ENCODE results near the gene FN3KRP. TPM values are rescaled to one million over a fixed set of nuclear protein-coding genes. Genes with fewer than 3 reads are reported as not detected.
A peak's percentile ranks its signal among the peaks of the same experiment; 100 is the strongest.

Gene FN3KRP
- total and polyA plus RNA-seq, 12 donors: 6.8 to 41.2 (median 25.4) TPM

GRCh38 chr17:82710499-82711232 lies 5.8 kb upstream of the FN3KRP start:
- WGBS, 4 donors: 72 to 79% (median 78%) methylated on average over 15 to 29 of the region's 29 CpGs
- H3K9me3 ChIP-seq (replicated peaks in 1 of 3): no peaks in the 10 kb centered on the region
- TF ChIP-seq POLR2A (IDR thresholded peaks at IDR 0.05) (no peak), CTCF (IDR thresholded peaks at IDR 0.05) (no peak)
- H3K36me3 ChIP-seq (replicated peaks in 1 of 2): no peaks in the 10 kb centered on the region
- H3K27me3 ChIP-seq: no peaks in the 10 kb centered on the region
- no peak overlapping the region for H3K27ac ChIP-seq
- H3K4me3 ChIP-seq: no peak overlapping the region
- peaks cover 0 to under 1% of the 10 kb centered on the region in 2 donors for H3K4me1 ChIP-seq (replicated peaks in 1 of 2)
- no peak for DNase-seq
- intact Hi-C loops (cut with DNase I): loop anchor here in 1 of 2 donors (10.0 kb wide), 1 partner anchor 86 kb away; no protein-coding TSS in a partner anchor

DNA sequence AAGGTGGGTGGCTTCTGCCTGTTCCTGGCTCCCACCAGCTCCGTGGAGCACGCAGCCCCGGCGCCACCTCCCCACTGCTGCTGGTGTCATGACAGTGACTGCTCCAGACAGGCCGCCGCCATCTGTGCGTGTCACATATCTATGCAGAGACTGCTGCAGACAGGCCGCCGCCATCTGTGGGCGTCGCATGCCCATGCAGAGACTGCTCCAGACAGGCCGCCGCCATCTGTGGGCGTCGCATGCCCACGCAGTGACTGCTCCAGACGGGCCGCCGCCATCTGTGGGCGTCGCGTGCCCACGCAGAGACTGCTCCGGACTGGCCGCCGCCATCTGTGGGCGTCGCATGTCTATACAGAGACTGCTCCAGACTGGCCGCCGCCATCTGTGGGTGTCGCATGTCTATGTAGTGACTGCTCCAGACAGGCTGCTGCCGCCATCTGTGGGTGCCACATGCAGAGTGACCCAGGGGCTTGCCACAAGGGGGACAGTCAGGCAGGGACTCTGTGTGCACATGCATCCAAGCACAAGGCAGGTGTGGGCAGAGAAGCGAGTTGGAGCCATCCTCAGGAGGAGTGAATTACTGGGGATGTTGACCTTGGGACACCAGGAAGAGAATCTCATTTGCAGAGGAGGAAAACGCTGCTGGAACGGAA lies 3.3 kb upstream of the FN3KRP start:
- Histone ChIP-seq H3K36me3 (replicated peaks in 1 of 2) (no peaks in the 10 kb centered on the region), H3K27me3 (no peaks in the 10 kb centered on the region), H3K4me1 (replicated peaks in 1 of 2) (peaks cover 9 to 17% of the 10 kb centered on the region in 2 donors), H3K9me3 (replicated peaks in 1 of 3) (no peaks in the 10 kb centered on the region), H3K4me3 (no peak overlapping the region), H3K27ac (no peak overlapping the region)
- intact Hi-C loops (cut with DNase I): loop anchor here in 1 of 2 donors (10.0 kb wide), 1 partner anchor 88 kb away; no protein-coding TSS in a partner anchor
- TF ChIP-seq CTCF (IDR thresholded peaks at IDR 0.05) (no peak), POLR2A (IDR thresholded peaks at IDR 0.05) (no peak)
- WGBS, 4 donors: 82 to 88% (median 85%) methylated on average over 14 to 35 of the region's 35 CpGs
- DNase-seq: peak in 1 of 7 donors; percentile 18

DNA sequence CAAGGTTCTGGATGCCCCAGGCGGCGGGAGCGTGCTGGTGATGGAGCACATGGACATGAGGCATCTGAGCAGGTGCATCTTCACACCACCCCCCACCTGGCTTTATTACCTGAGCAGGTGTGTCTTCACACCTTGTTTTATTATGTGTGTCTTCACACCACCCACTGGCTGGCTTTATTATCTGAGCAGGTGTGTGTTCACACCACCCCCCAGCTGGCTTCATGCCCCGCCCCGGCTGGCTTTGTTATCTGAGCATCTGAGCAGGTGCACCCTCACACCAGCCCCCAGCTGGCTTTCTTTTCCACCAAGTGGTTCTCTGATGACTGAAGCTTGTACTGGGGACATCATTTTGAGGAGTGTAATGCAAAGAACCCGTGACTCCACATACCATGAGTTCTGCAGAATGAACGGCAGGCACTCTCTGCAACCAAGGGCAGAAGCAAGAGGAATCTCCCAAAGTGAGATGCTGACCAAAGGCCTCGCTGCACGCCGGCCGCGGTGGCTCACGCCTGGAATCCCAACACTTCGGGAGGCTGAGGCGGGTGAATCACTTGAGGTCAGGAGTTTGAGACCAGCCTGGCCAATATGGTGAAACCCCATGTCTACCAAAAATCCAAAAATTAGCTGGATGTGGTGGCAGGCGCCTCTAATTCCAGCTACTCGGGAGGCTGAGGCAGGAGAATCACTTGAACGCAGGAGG lies 2.6 kb downstream of the FN3KRP start:
- Histone ChIP-seq H3K9me3 (replicated peaks in 1 of 3) (no peaks in the 10 kb centered on the region), H3K27me3 (no peaks in the 10 kb centered on the region), H3K4me1 (replicated peaks in 1 of 2) (peaks cover 9 to 18% of the 10 kb centered on the region in 2 donors), H3K36me3 (replicated peaks in 1 of 2) (peaks cover 0 to 35% of the 10 kb centered on the region in 2 donors), H3K27ac (no peak overlapping the region), H3K4me3 (no peak overlapping the region)
- no peak for TF ChIP-seq CTCF (IDR thresholded peaks at IDR 0.05)
- TF ChIP-seq POLR2A (IDR thresholded peaks at IDR 0.05): no peak
- DNase-seq: no peak
- WGBS, 4 donors: 92 to 96% (median 96%) methylated on average over 16 to 18 of the region's 18 CpGs
- intact Hi-C loops (cut with DNase I): loop anchor here in 1 of 2 donors (10.0 kb wide), 1 partner anchor 94 kb away; no protein-coding TSS in a partner anchor

DNA sequence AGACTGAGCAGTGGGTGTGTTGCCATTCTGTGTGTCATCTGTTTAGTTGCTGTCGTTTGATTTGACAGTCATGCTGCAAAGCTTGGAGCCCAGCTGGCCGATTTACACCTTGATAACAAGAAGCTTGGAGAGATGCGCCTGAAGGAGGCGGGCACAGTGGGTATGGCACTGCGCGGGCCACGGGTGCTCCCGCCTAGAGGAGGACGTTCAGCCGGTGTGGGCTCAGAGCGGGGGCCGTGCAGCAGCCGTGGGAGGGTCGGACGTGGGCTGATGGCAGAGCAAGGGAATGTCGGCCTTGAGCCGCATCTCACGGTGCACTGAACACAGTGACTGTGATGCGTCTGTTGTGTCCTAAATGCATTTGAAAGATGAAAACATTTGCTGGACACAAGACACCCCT lies 3.7 kb downstream of the FN3KRP start:
- intact Hi-C loops (cut with DNase I): no loop called here
- H3K27me3 ChIP-seq: no peaks in the 10 kb centered on the region
- DNase-seq: no peak
- peaks cover 9 to 18% of the 10 kb centered on the region in 2 donors for H3K4me1 ChIP-seq (replicated peaks in 1 of 2)
- peaks cover 0 to 35% of the 10 kb centered on the region in 2 donors for H3K36me3 ChIP-seq (replicated peaks in 1 of 2)
- no peak overlapping the region for H3K27ac ChIP-seq
- H3K4me3 ChIP-seq: no peak overlapping the region
- TF ChIP-seq POLR2A (IDR thresholded peaks at IDR 0.05) (no peak), CTCF (IDR thresholded peaks at IDR 0.05) (no peak)
- no peaks in the 10 kb centered on the region for H3K9me3 ChIP-seq (replicated peaks in 1 of 3)
- WGBS, 4 donors: 91 to 95% (median 92%) methylated on average over 19 of the region's 19 CpGs

Data from adrenal gland (tissue), 12 donors.